Measurements from ENCODE around the gene LNPK. TPM values are rescaled to one million over a fixed set of nuclear protein-coding genes. Genes with fewer than 3 reads are reported as not detected.

Gene LNPK
- total and polyA plus RNA-seq, 2 donors (not counting 1 experiment from before 2014, with no cell fraction given) = 38.1 to 38.4 TPM

DNA sequence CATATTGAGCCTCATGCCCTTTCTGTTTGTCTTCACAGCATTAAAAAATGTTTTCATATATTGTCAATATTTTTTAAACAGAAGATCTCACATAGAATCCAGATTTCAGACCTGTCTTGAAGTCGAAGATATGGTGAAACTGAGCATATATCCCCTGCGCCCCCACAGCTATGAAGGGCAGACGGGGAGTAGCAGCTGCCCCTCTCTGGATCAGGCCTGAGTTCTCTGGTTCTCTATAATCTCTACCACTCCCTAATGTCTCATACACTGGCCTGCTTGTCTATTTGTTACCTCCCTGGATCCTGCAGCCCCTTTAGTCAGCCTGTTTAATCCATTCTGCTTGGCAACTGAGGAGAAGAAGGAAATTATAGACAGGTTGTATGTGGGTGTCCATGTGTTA lies 122.4 kb downstream of the LNPK start:
- no peak overlapping the region for H3K4me3 ChIP-seq (replicated peaks in 1 of 4; ENCODE audit: control extremely low read depth in 1 of 4, insufficient read depth in 1 of 4, low read depth in 3 of 4, low read length in 4 of 4)
- no peak for TF ChIP-seq EZH2 (IDR thresholded peaks at IDR 0.05; ENCODE audit: low read length, missing control alignments)
- TF ChIP-seq, protein P1, sequence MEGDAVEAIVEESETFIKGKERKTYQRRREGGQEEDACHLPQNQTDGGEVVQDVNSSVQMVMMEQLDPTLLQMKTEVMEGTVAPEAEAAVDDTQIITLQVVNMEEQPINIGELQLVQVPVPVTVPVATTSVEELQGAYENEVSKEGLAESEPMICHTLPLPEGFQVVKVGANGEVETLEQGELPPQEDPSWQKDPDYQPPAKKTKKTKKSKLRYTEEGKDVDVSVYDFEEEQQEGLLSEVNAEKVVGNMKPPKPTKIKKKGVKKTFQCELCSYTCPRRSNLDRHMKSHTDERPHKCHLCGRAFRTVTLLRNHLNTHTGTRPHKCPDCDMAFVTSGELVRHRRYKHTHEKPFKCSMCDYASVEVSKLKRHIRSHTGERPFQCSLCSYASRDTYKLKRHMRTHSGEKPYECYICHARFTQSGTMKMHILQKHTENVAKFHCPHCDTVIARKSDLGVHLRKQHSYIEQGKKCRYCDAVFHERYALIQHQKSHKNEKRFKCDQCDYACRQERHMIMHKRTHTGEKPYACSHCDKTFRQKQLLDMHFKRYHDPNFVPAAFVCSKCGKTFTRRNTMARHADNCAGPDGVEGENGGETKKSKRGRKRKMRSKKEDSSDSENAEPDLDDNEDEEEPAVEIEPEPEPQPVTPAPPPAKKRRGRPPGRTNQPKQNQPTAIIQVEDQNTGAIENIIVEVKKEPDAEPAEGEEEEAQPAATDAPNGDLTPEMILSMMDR (conservative IDR thresholded peaks at IDR 0.05 in 1 of 2, IDR thresholded peaks at IDR 0.05 in 1 of 2; ENCODE audit: low read depth in 1 of 2, low read length in 2 of 2) = no peak
- H2AFZ ChIP-seq (ENCODE audit: low read length) = no peak overlapping the region
- no peaks in the 10 kb centered on the region for H3K27me3 ChIP-seq (ENCODE audit: control insufficient read depth, insufficient read depth, low read length)
- H3K4me1 ChIP-seq (ENCODE audit: control insufficient read depth, extremely low read depth, insufficient read depth, low read length) = no peaks in the 10 kb centered on the region
- no peak overlapping the region for H3K4me2 ChIP-seq (ENCODE audit: extremely low read depth, insufficient read depth, low read length)
- no peaks in the 10 kb centered on the region for H4K20me1 ChIP-seq (ENCODE audit: control insufficient read depth, extremely low read depth, insufficient read depth, low read length)
- H3K36me3 ChIP-seq (ENCODE audit: control insufficient read depth, insufficient read depth, low read length) = no peaks in the 10 kb centered on the region
- no peak overlapping the region for H3K27ac ChIP-seq (ENCODE audit: insufficient read depth, low read length)
- H3K9ac ChIP-seq (ENCODE audit: insufficient read depth, low read length) = no peak overlapping the region
- H3K79me2 ChIP-seq (ENCODE audit: control insufficient read depth, insufficient read depth, low read length) = no peaks in the 10 kb centered on the region
- no peak for DNase-seq (ENCODE audit: low read depth in 2 of 2)
- H3K9me3 ChIP-seq (ENCODE audit: control insufficient read depth, insufficient read depth, low read depth, low read length) = no peaks in the 10 kb centered on the region

DNA sequence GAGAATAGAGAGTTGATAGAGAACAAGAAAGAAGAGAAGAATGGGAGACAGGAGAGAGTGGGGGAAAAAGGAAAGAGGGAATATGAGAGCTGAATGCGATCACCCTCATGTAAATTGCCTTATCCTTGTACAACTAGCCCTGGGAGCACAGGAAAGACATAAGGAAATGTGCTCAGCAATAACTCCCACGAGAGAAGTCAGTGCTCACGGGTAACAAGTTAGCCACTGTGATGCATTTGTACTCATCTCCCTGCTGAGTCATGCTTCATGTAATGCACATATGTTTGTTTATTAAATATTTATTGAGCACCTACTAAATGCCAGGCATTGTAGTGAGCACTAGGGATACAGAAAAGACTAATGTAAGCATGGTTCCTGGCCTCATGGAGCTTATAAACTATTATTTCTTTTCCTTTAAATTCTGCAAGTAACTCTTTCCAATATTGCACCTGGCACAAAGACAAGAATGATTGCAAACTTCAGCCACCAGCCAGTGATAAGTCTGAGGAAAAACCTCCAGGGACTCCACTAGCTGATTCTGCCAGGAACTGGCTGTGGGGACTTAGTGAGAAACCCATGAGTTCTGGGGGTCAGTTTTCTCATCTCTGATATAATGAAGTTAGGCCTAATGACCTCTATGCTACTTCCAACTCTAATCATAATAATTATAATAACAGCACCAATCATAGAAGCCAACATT lies 124.1 kb downstream of the LNPK start:
- TF ChIP-seq, protein P1 (conservative IDR thresholded peaks at IDR 0.05 in 1 of 2, IDR thresholded peaks at IDR 0.05 in 1 of 2; ENCODE audit: low read depth in 1 of 2, low read length in 2 of 2) = no peak
- no peak for TF ChIP-seq EZH2 (IDR thresholded peaks at IDR 0.05; ENCODE audit: low read length, missing control alignments)
- DNase-seq (ENCODE audit: low read depth in 2 of 2) = peak in 1 of 2 donors; percentile 14
- Histone ChIP-seq H3K4me3 (replicated peaks in 1 of 4; ENCODE audit: control extremely low read depth in 1 of 4, insufficient read depth in 1 of 4, low read depth in 3 of 4, low read length in 4 of 4) (no peak overlapping the region), H3K9ac (ENCODE audit: insufficient read depth, low read length) (no peak overlapping the region), H3K4me1 (ENCODE audit: control insufficient read depth, extremely low read depth, insufficient read depth, low read length) (no peaks in the 10 kb centered on the region), H3K27ac (ENCODE audit: insufficient read depth, low read length) (no peak overlapping the region), H2AFZ (ENCODE audit: low read length) (no peak overlapping the region), H3K9me3 (ENCODE audit: control insufficient read depth, insufficient read depth, low read depth, low read length) (no peaks in the 10 kb centered on the region), H3K27me3 (ENCODE audit: control insufficient read depth, insufficient read depth, low read length) (no peaks in the 10 kb centered on the region), H4K20me1 (ENCODE audit: control insufficient read depth, extremely low read depth, insufficient read depth, low read length) (no peaks in the 10 kb centered on the region), H3K79me2 (ENCODE audit: control insufficient read depth, insufficient read depth, low read length) (no peaks in the 10 kb centered on the region), H3K36me3 (ENCODE audit: control insufficient read depth, insufficient read depth, low read length) (no peaks in the 10 kb centered on the region), H3K4me2 (ENCODE audit: extremely low read depth, insufficient read depth, low read length) (no peak overlapping the region)

DNA sequence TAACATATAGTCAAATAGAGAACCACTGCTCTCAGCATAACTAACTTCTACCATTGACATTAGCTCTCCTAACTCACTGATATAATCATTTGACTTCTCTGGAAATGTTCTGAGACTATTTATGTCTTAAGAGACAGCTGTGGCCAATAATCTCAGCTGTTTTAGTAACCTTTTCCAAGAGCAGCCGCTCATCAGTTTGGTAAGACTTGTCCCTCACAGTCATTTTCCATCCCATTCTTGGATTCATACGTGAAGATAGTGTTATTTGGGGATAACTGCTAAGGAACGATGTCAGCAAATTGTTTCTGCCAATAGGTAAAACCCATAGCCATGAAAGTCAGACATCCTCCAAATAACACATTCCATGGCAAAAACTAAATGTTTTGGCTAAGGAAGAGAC lies 127.8 kb downstream of the LNPK start:
- no peaks in the 10 kb centered on the region for H3K9me3 ChIP-seq (ENCODE audit: control insufficient read depth, insufficient read depth, low read depth, low read length)
- H3K27ac ChIP-seq (ENCODE audit: insufficient read depth, low read length) = no peak overlapping the region
- no peak overlapping the region for H3K4me3 ChIP-seq (replicated peaks in 1 of 4; ENCODE audit: control extremely low read depth in 1 of 4, insufficient read depth in 1 of 4, low read depth in 3 of 4, low read length in 4 of 4)
- H3K79me2 ChIP-seq (ENCODE audit: control insufficient read depth, insufficient read depth, low read length) = no peaks in the 10 kb centered on the region
- H3K9ac ChIP-seq (ENCODE audit: insufficient read depth, low read length) = no peak overlapping the region
- no peaks in the 10 kb centered on the region for H4K20me1 ChIP-seq (ENCODE audit: control insufficient read depth, extremely low read depth, insufficient read depth, low read length)
- H2AFZ ChIP-seq (ENCODE audit: low read length) = no peak overlapping the region
- H3K4me1 ChIP-seq (ENCODE audit: control insufficient read depth, extremely low read depth, insufficient read depth, low read length) = no peaks in the 10 kb centered on the region
- H3K4me2 ChIP-seq (ENCODE audit: extremely low read depth, insufficient read depth, low read length) = no peak overlapping the region
- no peak for DNase-seq (ENCODE audit: low read depth in 2 of 2)
- no peak for TF ChIP-seq EZH2 (IDR thresholded peaks at IDR 0.05; ENCODE audit: low read length, missing control alignments)
- TF ChIP-seq, protein P1 (conservative IDR thresholded peaks at IDR 0.05 in 1 of 2, IDR thresholded peaks at IDR 0.05 in 1 of 2; ENCODE audit: low read depth in 1 of 2, low read length in 2 of 2) = no peak
- H3K36me3 ChIP-seq (ENCODE audit: control insufficient read depth, insufficient read depth, low read length) = no peaks in the 10 kb centered on the region
- no peaks in the 10 kb centered on the region for H3K27me3 ChIP-seq (ENCODE audit: control insufficient read depth, insufficient read depth, low read length)

Other genes with a start within 250 kb of the LNPK start
- not detected in 2 replicates for gene EVX2, start 81.7 kb upstream of the LNPK start, total RNA-seq
- gene EVX2, start 81.7 kb upstream of the LNPK start, polyA plus RNA-seq = not detected in 2 replicates
- not detected in 2 replicates for gene HOXD13, start 90.5 kb upstream of the LNPK start, total RNA-seq
- gene HOXD13, start 90.5 kb upstream of the LNPK start, polyA plus RNA-seq = not detected in 2 replicates
- gene HOXD12, start 97.5 kb upstream of the LNPK start, total RNA-seq = not detected in 2 replicates
- gene HOXD12, start 97.5 kb upstream of the LNPK start, polyA plus RNA-seq = not detected in 2 replicates
- gene HOXD11, start 105.0 kb upstream of the LNPK start, total RNA-seq = not detected in 2 replicates
- not detected in 2 replicates for gene HOXD11, start 105.0 kb upstream of the LNPK start, polyA plus RNA-seq
- gene HOXD10, start 114.5 kb upstream of the LNPK start, total RNA-seq = not detected in 2 replicates
- not detected in 2 replicates for gene HOXD10, start 114.5 kb upstream of the LNPK start, polyA plus RNA-seq
- gene HOXD9, start 120.5 kb upstream of the LNPK start, total RNA-seq = not detected in 2 replicates
- not detected in 2 replicates for gene HOXD9, start 120.5 kb upstream of the LNPK start, polyA plus RNA-seq
- gene HOXD8, start 127.4 kb upstream of the LNPK start, total RNA-seq = not detected in 2 replicates
- 0.05 TPM in 1 of 2 replicates, not detected in the other for gene HOXD8, start 127.4 kb upstream of the LNPK start, polyA plus RNA-seq
- gene HOXD4, start 149.3 kb upstream of the LNPK start, total RNA-seq = not detected in 2 replicates
- not detected in 2 replicates for gene HOXD4, start 149.3 kb upstream of the LNPK start, polyA plus RNA-seq
- gene HOXD3, start 155.0 kb upstream of the LNPK start, total RNA-seq = not detected in 2 replicates
- gene HOXD3, start 155.0 kb upstream of the LNPK start, polyA plus RNA-seq = not detected in 2 replicates
- gene HOXD1, start 186.4 kb upstream of the LNPK start, total RNA-seq = not detected in 2 replicates
- gene HOXD1, start 186.4 kb upstream of the LNPK start, polyA plus RNA-seq = not detected in 2 replicates